C4-2B (cell line): Measurements from ENCODE around the gene EDIL3.

Experiments used
- H3K27ac ChIP-seq: fragments of 450-650 bp; 2 replicates; pipeline ENCODE4 v1.5.1; 2017
- ZFX ChIP-seq: fragments of 450-650 bp; IDR thresholded peaks from 2 replicates; pipeline ENCODE4 v1.6.1; 2017
- TF ChIP-seq, protein P1 (sequence below): fragments of 450-650 bp; conservative IDR thresholded peaks from 2 replicates; pipeline ENCODE4 v1.5.1; 2017; ENCODE audit warnings: mild to moderate bottlenecking

Gene EDIL3

GRCh38 chr5:84272771-84273516, 111.7 kb downstream of the EDIL3 start:
- H3K27ac ChIP-seq, result no peak overlapping the region
- TF ChIP-seq ZFX, result no peak
- TF ChIP-seq, protein P1, sequence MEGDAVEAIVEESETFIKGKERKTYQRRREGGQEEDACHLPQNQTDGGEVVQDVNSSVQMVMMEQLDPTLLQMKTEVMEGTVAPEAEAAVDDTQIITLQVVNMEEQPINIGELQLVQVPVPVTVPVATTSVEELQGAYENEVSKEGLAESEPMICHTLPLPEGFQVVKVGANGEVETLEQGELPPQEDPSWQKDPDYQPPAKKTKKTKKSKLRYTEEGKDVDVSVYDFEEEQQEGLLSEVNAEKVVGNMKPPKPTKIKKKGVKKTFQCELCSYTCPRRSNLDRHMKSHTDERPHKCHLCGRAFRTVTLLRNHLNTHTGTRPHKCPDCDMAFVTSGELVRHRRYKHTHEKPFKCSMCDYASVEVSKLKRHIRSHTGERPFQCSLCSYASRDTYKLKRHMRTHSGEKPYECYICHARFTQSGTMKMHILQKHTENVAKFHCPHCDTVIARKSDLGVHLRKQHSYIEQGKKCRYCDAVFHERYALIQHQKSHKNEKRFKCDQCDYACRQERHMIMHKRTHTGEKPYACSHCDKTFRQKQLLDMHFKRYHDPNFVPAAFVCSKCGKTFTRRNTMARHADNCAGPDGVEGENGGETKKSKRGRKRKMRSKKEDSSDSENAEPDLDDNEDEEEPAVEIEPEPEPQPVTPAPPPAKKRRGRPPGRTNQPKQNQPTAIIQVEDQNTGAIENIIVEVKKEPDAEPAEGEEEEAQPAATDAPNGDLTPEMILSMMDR, result no peak

DNA sequence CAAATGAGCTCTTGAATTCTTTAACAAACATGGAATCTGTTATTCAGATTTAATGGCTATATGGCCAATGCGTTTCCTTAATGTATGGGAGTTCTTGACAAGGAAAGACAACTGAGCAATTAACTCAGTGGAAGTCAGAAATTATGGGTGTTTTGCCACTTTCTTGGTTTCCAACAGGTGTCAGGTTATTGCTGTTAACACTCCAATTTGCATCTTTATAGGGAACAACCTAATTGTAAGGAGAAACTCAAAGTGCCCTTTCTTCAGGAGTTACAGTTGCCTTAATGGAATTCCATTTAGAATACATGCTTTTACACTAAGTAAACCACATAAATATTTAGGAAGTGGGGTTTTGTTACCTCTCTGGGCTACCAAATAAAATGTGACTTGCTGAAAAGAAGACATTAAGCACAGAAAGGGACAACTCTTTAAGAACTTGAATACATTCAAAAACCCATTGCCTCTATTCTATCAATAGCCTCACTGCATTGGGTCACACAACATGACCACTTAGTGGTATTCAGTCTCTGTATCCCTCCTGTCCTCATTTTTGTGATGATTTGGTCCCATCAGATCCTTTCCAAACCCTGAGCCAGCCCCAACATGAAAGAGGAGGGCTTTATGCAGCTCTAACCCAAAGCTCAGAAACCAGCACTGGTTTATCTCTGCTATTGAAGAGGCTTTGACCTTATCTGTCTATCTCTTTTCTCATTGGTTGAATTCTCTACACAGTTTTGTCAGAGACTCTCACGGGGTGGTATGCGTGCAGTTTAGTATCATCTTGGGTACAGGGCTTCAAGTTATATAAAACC, 118.7 kb downstream of the EDIL3 start:
- no peak overlapping the region for H3K27ac ChIP-seq
- TF ChIP-seq, protein P1, result no peak
- no peak for TF ChIP-seq ZFX

DNA sequence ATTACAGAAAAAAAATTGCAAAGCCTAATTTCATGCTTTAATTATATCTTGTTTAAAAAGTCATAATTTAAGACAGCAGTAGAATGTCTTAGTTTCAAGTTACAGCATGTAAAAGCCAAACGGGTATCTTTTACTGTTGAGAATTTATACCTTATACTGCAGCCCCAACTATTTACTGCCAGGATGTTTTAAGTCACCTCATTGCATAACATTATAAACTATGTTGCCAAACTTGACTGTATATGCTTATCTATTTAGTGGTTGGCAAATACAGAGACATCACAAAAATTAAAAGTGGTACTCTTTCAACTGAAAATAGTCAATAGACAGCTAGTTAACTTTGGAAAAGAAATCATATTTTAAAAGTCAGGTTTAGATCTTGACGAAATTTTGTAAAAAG, 119.5 kb downstream of the EDIL3 start:
- TF ChIP-seq, protein P1, result no peak
- TF ChIP-seq ZFX, result no peak
- no peak overlapping the region for H3K27ac ChIP-seq

DNA sequence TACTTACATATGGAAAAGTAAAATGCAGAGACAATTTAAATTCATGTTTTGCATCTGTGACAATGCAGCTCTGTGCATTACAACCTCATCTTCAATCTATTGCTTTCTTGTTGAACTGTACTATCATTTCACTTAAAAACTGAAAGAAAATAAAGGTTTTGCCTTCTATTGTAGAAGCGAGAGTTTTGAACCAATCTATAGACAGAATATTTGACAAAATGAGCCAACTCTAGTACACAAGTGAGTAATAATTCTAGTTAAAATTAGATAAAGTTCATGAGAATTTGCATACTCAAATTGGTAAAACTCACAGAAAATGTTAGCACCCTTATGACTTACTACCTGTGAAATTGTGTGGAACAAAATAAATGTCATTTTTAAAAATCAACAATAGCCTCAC, 123.7 kb downstream of the EDIL3 start:
- no peak for TF ChIP-seq ZFX
- TF ChIP-seq, protein P1, result no peak
- no peak overlapping the region for H3K27ac ChIP-seq

GRCh38 chr5:84260140-84260539, 124.5 kb downstream of the EDIL3 start:
- TF ChIP-seq ZFX, result no peak
- TF ChIP-seq, protein P1, result no peak

DNA sequence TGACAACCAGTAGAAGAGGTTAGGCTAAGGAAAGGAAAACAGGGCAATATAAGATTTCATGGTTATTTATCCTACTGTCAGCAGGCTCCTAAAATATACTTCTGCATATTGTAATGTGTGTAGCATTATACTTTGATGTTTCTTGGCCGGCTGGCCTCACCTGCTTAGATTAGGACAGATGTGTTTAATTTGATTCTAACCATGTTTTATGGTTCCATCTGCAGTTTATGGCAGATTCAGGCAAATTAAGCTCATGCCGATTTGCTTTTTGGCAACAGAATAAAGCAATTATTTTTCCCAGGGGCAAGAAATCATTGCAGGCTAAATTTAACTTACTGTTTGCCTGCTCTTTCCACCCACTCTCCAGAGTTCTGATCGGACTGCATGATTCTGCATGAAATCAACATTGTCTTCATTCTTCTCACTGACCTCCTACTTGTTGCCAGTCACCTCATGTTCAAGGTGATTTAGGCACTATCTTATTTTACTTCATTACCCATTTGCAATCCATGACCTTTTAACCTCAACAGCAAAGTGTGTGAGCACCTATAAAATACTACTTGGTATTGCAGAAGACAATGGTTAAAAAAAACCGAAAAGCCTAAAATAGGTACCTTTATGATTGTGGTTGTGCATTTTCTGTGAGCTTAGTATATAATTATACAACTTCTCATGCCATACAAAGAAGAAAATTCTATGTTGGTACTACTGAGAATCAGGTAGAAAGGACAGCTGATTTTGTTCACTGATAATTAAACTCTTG, 125.2 kb downstream of the EDIL3 start:
- TF ChIP-seq, protein P1, result no peak
- no peak for TF ChIP-seq ZFX
- no peak overlapping the region for H3K27ac ChIP-seq

More at GRCh38 chr5:84260140-84260539, 124.5 kb downstream of the EDIL3 start:
- no peak overlapping the region for H3K27ac ChIP-seq

DNA sequence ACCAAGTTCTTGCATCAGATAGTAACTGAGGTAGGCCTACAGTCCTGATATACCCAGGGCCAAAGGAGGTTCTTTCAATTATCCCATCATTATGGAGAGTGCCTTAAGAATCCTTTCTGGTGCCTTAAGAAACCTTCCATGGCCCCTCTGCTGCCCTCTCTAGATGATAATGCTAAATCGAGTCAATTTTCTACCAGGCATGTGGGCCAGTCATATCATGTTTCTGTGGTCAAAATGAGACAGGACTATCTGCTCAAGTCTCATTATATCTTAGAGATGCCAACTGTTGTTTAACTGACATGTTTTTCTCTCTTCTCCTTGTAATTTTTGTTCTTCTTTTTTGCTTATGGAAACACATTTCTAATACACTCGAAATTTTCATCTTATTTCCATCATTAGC, 127.6 kb downstream of the EDIL3 start:
- H3K27ac ChIP-seq, result no peak overlapping the region
- TF ChIP-seq, protein P1, result no peak
- no peak for TF ChIP-seq ZFX
